HG03521 (cell line): Measurements from ENCODE around the gene SH2D3C.
A peak's percentile ranks its signal among the peaks of the same experiment; 100 is the strongest.

Experiments used
- ATAC-seq: cut with Tn5 transposase; IDR thresholded peaks from one replicate; pipeline ENCODE4 v1.9.1; 2021; ENCODE audit warnings: mild to moderate bottlenecking, moderate library complexity; ENCODE audit not compliant: unreplicated experiment

Gene SH2D3C

DNA sequence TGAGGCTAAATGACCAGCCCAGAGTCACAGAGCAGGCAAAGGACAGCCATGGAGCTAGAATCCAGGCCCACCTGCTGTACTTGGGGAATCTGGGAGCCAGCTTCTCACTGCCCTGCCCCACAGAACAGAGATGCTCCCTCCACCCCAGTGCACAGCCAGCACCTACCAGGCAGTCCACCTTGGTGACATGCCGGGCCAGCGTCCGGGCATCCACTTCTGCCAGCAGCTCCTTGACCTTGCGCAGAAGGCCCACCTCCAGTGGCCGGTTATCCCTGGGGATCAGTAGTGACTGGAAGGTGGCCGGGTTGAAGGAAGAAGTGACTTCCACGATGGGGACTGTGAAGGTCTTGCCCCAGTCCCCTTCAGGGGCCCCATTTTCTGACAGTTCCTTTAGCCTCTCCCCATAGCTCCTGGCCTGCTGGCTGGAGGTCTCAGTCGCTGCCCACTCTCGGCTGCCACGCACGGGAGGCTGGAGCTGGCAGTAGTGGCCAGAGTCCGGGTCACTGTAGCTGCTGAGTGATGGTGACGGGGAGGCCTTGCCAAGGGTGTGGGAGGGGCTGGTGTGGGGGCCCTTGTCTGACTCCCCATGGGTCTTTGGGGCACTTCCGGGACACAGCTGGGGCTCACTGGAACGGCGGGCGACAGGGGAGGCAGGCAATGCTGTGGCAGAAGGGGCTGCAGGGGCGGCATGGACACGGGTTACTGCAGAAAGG lies 33.9 kb downstream of the SH2D3C start:
- ATAC-seq: no peak

DNA sequence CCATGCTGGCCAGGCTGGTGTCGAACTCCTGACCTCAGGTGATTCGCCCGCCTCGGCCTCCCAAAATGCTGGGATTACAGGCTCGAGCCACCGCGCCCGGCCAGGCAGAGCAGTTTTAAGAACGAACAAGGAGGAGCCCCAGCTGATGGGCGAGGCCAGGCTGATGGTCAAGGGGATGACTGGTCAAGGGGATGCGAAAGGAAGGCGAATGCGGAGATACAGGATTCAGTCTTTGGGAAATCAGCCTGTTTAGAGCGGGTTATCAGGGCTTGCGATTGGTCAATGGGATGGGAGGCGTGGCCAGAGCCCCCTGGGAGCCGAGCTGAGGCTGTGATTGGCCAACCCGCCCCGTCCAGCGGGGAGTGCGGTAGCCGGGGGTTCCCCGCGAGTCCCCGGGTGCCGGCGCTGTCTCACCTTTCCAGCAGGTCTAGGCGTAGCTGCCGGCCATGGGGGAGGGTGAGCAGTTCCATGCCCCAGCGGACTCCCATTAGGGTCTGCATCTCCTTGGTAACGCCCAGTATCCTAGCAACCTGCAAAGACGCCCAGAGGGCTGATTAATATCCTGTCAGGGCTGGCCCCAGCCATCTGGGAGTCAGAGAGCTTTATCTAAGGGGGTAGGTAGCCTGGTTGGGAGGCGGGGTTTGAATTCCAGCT lies 35.9 kb downstream of the SH2D3C start:
- ATAC-seq: no peak

DNA sequence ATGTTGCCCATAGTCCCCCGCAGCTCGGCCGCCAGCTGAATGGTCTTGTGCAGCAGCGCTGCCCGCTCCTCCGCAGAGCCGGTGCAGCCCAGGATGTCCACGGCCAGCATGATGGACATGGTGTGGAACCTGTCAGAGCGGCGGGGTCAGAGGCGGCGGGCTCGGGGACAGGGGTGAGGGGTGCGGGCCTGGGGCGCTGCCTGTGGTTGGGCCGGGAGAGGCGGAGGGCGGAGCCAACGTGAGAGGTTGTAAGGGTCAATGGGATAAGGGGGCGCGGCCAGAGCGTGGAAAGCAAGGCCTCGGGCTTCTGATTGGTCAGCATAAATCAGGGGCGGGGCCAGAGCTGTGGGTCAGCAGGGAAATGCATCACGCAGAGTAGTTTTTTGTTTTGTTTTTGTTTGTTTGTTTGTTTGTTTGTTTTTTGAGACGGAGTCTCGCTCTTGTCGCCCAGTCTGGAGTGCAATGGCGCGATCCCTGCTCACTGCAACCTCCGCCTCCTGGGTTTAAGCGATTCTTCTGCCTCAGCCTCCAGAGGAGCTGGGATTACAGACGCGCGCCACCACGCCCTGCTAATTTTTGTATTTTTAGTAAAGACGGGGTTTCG lies 36.5 kb downstream of the SH2D3C start:
- no peak for ATAC-seq

DNA sequence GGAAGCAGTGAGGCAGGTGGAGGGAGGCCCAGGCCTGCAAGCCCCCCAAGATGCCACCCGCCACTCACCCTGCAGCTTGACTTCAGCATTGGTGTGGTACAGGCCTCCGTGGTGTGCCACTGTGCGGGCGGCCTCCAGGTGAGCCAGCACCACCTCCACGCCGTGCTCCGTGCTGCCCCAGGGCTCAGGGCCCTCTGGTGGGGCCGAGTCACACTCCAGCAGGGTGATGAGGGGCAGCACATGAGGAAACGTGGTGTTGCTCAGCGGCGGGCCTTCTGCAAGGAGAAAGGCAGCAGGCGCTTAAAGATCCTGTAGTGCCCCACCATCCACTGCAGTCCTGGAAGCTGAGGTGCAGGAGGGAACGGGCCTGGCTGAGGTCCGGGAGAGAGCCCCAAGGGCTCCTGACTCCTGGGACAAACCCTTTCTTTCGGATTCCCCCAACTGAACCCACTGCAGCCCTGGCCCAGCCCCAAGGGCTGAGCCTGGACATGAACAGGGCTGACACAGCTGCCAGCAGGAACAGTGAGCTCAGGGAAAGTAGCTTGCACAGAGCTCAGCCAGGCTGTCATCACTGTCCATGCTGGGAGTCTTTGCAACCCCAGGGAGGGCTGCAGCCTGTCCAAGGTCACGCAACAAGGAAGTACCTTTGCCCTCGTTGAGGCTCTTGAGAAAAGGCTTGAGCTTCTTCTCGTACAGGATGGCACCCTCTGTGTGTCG lies 38.7 kb downstream of the SH2D3C start:
- ATAC-seq: no peak

DNA sequence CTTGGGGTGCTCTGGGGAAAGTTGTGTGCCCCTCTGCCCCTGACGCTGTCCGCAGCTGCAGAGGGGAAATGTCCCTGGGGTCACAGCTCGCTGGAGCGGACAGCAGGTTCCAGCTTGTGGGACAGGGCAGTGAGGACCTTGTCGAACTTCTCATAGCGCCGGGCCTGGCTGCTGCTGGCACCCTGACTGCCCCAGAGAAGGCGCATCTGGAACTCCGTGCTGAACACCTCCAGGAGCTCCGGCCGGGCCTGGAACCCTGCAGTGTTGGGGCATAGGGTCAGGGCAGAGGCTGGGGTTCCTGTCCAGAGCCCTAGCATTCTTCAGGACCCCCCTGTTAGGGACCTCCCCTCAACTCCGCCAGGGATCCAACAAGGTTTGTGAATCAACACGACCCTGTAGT lies 39.8 kb downstream of the SH2D3C start:
- no peak for ATAC-seq

DNA sequence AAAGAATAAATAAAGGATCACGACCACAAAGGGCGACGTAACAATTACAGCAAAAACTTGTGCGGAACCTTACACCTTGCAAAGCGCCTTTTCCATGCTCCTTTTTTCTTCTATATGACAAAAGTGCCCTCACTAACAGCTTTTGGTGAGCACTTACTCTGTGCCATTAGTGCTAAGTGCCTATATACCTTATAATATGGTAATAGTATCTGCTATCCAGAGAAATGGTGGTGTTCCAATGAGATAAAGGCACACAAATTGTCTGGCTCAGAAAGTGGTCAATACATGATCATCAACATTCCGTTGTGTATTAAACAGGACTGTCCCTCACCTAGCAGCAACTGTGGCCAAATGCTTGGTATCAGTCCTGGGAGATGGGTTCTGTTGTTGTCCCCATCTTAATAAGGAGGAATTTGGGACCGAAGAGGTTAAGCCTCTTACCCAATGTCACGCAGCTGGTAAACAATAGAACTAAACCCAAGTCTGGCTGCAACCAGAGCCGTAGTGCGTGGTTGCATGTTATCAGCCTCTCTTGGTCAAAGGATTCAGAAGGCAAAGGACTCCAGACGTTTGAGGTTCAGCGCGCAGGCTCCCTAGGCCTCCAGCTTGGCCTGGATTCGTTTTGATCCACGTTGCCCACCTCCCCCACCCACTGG lies 42.8 kb downstream of the SH2D3C start:
- ATAC-seq: no peak

DNA sequence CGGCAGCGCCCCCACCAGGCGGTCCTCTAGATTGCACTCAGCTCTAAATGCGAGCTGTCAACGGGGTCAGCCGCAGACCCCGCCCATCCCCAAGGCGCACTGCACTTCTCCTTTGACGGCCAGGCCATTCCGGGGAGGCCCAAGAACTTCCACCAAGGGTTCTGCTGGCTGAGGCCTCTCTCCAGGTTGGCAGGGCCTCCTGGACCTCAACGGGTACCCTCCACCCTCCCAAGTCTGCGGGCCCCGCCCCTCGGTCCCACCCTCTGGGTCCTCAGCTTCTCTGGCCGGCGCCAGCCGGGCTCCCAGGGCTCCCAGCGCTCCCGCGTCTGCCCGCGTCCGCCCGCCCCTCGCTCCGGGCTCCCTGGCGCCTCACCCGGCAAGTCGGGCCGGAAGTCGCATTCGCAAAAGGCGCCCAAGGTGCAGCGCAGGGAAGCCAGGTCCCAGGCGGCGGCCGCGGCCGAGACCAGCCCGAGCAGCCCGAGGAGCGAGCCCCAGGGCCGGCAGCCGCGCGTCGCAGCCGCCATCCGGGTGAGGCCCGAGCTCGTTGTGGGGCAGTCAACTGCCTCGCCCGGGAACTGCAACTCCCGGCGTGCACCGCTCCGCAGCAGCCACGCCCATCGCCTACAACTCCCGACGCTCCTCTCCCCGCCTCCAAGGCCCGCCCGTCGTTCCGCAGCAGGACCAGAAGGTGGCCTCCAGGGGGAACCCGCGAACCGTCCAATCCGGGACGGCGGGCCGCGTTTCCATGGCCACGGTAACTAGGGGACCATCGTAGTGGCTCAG lies 43.5 kb downstream of the SH2D3C start, which contains the start of gene TOR2A:
Gene TOR2A, minus strand, starts transcription at position 548 of the 783 bp plus-strand sequence. Its CDS starts 24 bp downstream, at position 524.
- ATAC-seq: peak; percentile 87

DNA sequence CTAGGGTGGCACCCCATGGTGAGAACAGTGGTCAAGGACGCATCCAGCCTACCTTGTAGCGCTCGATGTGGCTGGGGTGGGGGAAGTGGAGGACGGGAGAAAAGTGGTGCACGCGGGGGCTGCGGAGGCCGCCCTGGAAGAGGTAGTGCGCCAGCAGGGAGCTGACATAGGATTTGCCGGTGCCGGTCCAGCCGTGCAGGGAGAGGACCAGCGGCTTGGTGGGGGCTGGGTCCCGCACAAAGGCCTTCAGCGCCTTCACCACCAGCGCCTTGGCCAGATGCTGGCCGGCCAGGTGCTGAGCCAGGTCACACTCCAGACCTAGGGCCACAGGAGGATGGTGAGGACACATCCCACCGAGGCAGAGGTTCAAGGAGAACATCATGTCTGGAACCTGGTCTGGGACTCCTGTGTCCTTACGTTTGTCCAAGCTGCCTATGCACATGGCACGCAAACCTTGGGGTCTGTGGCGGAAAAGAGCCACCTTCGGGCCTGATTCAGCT lies 44.2 kb downstream of the SH2D3C start:
- ATAC-seq: no peak

DNA sequence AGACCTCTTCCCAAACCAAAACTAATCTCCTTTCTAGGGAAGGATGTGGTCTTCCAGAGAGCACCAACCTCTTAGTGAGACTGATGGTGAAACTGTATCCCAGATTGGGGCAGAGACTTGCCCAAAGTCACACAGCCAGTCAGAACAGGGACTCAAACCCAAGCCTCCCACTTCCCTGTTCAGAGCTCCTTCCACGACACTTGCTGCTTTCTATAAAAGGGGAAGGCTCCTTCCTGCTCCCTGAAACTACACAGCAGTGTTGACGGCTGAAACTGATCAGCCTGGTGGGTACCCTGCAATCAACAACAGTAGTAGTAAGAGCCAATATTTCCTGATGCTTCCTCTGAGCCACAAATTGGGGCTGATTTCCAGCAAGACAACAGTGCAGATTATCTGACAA lies 44.9 kb downstream of the SH2D3C start:
- no peak for ATAC-seq

DNA sequence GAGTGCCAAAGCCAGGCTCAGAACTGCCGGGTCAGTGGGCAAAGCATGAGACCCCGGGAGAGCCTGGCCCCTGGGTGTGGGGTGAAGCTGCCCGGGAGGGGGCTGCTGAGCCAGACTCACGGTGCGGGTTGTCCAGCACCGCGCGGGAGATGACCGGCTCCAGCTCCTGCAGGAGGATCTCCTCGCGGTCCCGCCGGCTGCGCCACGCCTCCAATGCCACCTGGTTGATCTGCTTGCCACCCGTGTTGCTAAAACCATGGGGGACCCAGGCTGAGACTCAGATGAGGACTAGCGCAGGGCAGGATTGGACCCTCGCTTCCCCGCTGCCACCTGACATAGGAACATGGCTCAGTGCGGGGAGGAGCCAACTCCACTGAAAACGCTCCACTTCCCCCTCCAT lies 46.0 kb downstream of the SH2D3C start:
- no peak for ATAC-seq

DNA sequence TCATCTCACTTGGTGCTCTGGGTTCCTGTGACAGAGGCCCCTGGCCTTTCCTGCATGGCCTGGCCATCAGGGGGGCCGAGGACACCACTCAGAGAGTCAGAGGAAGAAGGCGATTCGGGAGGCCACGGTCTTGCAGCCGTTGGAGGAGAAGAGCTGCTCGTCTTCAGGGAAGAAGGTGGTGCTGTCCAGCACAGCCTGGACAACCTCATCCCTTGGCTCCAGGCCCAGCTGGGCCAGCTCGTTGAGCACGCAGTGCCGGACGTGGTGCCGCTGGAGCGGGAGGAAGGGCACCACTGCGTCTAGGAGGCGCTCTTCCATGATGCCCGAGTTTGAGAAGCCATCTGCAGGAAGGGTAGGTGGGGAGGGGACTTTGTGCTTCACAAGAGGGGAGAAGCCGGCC lies 46.5 kb downstream of the SH2D3C start:
- no peak for ATAC-seq

DNA sequence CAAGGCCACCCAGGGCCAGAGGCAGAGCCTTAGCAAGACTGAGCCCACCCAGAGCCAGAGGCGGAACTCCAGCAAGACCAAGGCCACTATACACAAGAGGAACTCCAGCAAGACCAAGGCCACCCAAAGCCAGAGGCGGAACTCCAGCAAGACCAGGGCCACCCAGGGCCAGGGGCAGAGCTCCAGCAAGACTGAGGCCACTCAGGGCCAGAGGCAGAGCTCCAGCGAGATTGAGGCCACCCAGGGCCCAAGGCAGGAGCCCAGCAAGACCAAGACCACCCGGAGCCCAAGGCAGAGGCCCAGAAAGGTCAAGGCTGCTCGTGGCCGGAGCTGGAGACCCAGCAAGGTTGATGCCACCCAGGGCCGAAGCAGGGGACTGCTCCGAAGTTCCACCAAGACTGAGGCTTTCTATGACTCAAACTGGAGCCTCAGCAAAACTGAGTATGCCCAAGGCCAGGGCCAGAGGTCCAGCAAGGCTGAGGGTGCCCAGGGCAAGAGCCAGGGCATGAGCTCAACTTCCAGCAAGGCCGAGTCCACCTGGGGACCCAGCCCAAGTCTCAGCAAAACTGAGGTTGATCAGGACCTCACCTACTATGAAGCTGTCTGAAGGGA lies 47.6 kb downstream of the SH2D3C start:
- ATAC-seq: no peak

DNA sequence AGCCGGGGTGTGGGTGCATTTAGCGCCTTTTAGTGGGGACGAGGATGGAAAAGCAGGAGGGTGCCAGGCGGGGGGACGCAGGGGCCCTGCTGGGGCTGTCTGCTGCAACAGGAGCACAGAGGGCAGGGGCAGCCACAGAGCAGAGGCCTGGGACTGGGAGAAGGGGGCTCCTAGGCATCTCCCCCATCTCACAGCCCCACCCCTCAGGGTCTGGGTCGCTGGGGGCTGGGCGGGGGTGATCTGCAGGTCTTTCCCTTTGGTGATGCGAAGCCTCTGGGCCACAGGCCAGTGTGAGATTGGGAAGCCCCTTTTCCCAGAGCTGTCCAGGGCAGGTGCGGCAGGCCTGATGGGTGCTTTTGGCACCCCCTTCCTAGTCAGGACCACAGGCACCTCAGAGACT lies 48.2 kb downstream of the SH2D3C start:
- ATAC-seq: no peak

DNA sequence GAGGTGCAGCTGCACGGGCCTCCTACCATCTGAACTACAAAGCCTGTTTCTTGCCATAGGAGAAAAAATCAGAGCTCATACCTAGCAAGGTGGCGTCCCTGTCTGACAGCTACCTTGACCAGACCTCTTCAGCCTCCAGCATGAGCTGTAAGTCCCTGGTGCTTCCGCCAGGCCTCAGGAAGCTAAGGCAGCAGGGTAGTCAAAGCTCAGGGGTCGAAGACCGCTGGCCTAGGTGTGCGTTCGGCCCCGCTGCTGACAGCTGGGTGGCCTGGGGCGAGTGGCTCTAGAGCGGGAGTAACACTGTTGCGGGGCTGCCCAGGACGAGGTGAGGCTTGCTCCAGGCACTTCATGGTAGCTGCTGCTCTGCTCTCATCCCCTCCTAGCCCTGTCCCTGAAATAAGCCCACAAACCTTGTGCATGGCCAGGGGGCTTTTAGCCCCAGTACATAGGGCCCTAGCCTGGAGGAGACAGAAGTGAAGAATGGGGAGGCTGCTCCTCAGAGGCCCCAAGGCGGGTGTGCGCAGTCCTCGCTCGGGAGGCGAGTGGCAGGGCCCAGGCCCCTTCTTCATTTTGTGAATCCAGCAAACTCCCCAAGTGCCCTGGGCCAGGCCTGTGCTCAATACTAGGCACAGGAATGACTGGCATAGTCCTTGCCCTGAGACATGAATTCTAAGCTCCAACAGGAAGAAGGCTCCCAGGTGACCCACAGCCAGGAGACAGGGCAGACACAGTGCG lies 48.8 kb downstream of the SH2D3C start:
- no peak for ATAC-seq

DNA sequence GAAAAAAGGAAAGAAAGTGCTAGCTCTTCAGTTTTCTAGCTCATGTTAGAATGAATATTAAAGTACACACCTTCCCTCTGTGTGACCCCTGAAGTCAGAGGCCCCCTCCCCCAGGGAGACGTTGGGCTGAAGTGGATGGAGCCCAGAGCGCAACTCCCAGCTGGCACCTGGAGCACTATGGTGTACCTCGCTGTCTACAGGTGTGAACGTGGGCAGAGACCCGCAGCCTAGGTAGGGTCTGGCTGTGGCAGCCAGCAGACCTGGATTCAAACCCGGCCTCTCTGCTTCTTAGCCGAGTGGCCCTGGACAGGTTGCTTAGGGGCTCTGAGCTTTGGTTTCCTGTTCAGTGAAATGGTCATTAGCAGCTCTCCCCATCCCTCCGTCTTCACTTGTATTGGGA lies 49.7 kb downstream of the SH2D3C start:
- no peak for ATAC-seq

DNA sequence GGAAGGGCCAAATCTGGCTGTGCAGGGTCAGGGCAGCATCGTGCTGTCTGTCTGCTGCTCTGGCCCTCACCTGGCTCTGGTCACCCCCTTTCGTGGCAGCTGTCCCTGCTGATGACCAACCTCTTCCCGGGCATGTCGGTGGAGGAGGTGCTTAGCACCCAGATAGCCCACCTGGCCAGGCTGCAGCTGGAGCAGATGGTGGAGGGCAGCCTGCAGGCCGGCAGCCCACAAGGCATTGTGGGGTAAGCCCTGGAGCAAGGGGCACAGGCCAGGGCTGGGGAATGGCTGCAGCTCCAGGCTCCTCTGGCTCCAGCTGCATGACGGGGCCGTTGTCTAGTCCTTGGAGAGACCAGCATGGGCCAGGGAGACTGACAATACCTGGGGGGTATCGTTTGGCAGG lies 51.6 kb downstream of the SH2D3C start:
- no peak for ATAC-seq

DNA sequence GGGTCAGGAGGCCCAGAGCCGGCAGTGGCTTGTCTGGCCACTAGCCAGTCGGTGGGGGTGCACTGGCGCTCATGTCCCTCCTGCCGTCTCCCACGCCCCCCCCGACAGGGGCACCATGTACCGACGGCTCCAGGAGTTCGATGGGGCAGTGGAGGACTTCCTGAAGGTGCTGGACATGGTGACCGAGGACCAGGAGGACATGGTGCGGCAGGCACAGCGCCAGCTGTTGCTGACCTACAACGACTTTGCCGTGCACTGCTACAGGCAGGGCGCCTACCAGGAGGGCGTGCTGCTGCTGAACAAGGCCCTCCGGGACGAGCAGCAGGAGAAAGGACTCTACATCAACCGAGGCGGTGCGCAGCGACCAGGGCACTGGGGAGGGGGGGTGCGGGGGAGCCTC lies 54.5 kb downstream of the SH2D3C start:
- no peak for ATAC-seq

DNA sequence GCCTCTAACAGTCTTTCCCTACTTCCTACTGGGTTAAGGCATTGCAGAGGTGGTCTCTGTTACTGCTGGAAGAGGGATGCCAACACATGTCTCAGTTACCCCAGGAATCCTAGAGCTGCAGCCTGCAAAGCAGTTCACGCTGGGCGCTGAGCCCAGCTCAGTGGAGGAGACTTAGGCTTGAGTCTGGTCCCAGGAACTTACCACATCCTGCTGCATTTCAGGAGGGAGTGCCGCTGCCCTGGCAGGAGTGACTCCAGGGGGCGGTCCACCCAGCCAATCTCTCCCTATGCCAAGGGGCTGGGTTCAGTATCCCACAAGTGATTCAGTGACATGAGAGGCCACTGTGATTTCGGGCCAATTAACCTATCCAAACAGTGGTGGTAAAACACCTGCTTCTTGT lies 55.0 kb downstream of the SH2D3C start:
- ATAC-seq: no peak

DNA sequence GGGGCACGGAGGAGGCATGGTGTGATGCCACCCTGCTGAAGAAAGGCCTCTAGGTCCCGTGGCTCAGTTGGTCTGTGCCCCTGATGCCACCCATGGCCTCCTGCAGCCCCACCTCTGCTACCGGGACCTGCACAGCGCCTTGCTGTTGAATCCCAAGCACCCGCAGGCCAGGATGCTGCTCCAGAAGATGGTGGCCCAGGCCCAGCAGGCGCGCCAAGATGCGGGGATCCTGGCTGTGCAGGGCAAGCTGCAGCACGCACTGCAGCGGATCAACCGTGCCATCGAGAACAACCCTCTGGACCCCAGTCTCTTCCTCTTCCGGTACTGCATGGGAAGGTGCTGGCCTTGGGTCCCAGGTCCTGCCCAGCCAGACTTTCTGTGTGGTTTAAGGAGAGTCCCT lies 55.5 kb downstream of the SH2D3C start:
- ATAC-seq: no peak
